ENCODE results near the gene MASTL. TPM values are rescaled to one million over a fixed set of nuclear protein-coding genes. Genes with fewer than 3 reads are reported as not detected.

MASTL gene
- total RNA-seq (10 to 100 TPM; 22.6 to 22.8 TPM), polyA plus RNA-seq (3.4 TPM)

DNA sequence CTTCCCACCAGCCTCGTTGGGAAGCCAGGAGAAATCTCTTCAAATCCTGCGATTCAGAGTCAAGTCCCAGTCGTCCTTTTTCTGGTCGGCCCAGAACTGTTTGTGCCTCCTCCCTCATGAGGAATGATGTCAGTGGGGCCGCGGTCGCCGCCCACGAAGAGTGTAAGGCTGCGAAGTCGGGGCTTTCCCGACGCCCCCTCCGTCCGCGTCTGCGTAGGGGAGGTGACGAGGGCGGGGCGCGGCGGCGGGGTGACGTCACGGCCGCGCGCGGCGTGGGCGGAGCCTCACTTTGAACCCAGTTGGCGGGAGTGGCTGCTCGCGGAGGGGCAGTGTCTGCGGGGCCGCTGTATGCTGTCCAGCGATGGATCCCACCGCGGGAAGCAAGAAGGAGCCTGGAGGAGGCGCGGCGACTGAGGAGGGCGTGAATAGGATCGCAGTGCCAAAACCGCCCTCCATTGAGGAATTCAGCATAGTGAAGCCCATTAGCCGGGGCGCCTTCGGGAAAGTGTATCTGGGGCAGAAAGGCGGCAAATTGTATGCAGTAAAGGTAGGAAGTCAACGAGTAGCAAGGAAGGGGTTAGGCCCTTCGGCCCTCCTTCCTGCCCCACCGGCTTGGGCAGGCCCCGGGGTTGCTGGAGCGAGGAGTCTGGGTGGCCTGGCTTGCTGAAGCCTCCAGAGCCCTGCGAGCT is at the start of gene MASTL:
MASTL (plus strand) TSS at position 287 of the 689 bp plus-strand sequence; CDS start at position 362, 75 bp downstream.
- peaks cover 0 to 9% of the 10 kb centered on the region in 2 donors for H3K27me3 Mint-ChIP-seq
- no peaks in the 10 kb centered on the region for H3K27me3 ChIP-seq (ENCODE audit: insufficient read depth, low read length, poor library complexity, severe bottlenecking)
- ChIA-PET CTCF (interaction anchor here (0.6 to 2.1 kb wide), 9 partner anchors 9 to 687 kb away, joined by 3 to 7 read pairs (median 4); partner anchors contain the start of gene ACBD5), POLR2A (interaction anchor here (1.2 to 3.2 kb wide), 7 partner anchors 9 to 1377 kb away, joined by 3 to 33 read pairs (median 12); partner anchors contain the start of genes ACBD5 and RAB18)
- H3K27ac ChIP-seq (ENCODE audit: low read depth, low read length): peak within 1 kb of the TSS; percentile 99
- H3K9me3 Mint-ChIP-seq: peaks cover 0 to 3% (median 0%) of the 10 kb centered on the region in 5 donors
- peaks cover 3 to 56% (median 9%) of the 10 kb centered on the region in 3 donors for H3K36me3 Mint-ChIP-seq
- peak within 1 kb of the TSS; percentile 97 for H3K4me3 ChIP-seq (ENCODE audit: low read length)
- peaks cover 43 to 66% (median 62%) of the 10 kb centered on the region in 3 donors for H3K4me1 Mint-ChIP-seq
- peaks cover 5% of the 10 kb centered on the region for H3K36me3 ChIP-seq (ENCODE audit: insufficient read depth, low read length)
- no peaks in the 10 kb centered on the region for H3K9me3 ChIP-seq (ENCODE audit: low read length)
- DNase-seq: peak; percentile 93 to 98 (median 95)
- peak within 1 kb of the TSS; percentile 97 to 100 (median 99) for H3K4me3 Mint-ChIP-seq
- peak within 1 kb of the TSS; percentile 99 to 100 (median 100) for H3K27ac Mint-ChIP-seq
- peaks cover 31% of the 10 kb centered on the region for H3K4me1 ChIP-seq (ENCODE audit: insufficient read depth, low read length)

DNA sequence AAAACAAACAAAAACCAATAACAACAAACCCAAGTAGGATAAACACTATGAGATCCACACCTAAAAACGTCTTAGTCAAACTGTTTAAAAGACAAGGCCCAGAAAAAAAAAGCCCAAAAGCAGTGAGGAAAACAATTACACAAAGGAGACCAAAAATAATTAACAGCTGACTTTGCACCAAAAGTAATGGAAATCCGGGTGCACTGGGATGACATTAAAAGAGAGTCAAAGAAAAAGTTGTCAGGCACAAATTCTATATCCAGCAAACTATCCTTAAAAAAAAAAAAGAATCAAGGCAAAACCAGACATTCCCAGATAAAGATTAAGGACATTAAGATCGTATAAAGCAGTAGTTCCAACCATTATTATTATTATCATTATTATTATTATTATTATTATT is 47.0 kb upstream of the MASTL start:
- Histone ChIP-seq H3K36me3 (ENCODE audit: insufficient read depth, low read length) (peaks cover 16% of the 10 kb centered on the region), H3K4me3 (ENCODE audit: low read length) (no peak overlapping the region), H3K27ac (ENCODE audit: low read depth, low read length) (no peak overlapping the region), H3K27me3 (ENCODE audit: insufficient read depth, low read length, poor library complexity, severe bottlenecking) (no peaks in the 10 kb centered on the region), H3K4me1 (ENCODE audit: insufficient read depth, low read length) (peaks cover 9% of the 10 kb centered on the region), H3K9me3 (ENCODE audit: low read length) (no peaks in the 10 kb centered on the region)
- Mint-ChIP-seq H3K27me3 (no peaks in the 10 kb centered on the region), H3K4me3 (no peak overlapping the region), H3K27ac (no peak overlapping the region), H3K9me3 (no peaks in the 10 kb centered on the region), H3K36me3 (peaks cover 9 to 36% (median 15%) of the 10 kb centered on the region in 3 donors), H3K4me1 (peaks cover 13 to 20% (median 14%) of the 10 kb centered on the region in 3 donors)
- POLR2A ChIA-PET: no interaction called here
- no peak for DNase-seq
- CTCF ChIA-PET: no interaction called here

DNA sequence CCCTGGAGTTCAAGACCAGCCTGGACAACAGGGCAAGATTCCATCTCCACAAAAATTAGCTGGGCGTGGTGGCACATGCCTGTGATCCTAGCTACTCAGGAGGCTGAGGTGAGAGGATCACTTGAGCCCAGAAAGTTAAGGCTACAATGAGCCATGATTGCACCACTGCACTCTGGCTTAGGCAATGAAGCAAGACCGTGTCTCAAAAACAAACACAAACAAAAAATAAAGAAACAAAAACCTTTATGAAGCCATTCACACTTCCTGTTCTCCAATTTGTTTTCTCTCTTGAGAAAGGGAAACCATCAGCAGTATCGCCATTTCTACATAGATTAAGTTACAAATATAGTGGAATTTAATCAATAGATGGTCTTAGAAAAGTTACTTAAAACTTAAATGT is 20.8 kb upstream of the MASTL start:
- POLR2A ChIA-PET: interaction anchor here (1.4 kb wide), 1 partner anchor 20 kb away, joined by 4 read pairs; the partner anchor contains the start of gene YME1L1
- H3K4me3 Mint-ChIP-seq: no peak overlapping the region
- H3K36me3 Mint-ChIP-seq: peaks cover 5 to 74% (median 29%) of the 10 kb centered on the region in 3 donors
- no peaks in the 10 kb centered on the region for H3K9me3 Mint-ChIP-seq
- Histone ChIP-seq H3K27me3 (ENCODE audit: insufficient read depth, low read length, poor library complexity, severe bottlenecking) (no peaks in the 10 kb centered on the region), H3K4me3 (ENCODE audit: low read length) (no peak overlapping the region), H3K36me3 (ENCODE audit: insufficient read depth, low read length) (peaks cover 53% of the 10 kb centered on the region), H3K27ac (ENCODE audit: low read depth, low read length) (no peak overlapping the region), H3K9me3 (ENCODE audit: low read length) (no peaks in the 10 kb centered on the region), H3K4me1 (ENCODE audit: insufficient read depth, low read length) (no peaks in the 10 kb centered on the region)
- H3K4me1 Mint-ChIP-seq: peaks cover 6 to 21% (median 14%) of the 10 kb centered on the region in 3 donors
- peak overlapping the region in 1 of 8 donors; percentile 20 for H3K27ac Mint-ChIP-seq
- no peak for DNase-seq
- H3K27me3 Mint-ChIP-seq: no peaks in the 10 kb centered on the region
- CTCF ChIA-PET: no interaction called here

DNA sequence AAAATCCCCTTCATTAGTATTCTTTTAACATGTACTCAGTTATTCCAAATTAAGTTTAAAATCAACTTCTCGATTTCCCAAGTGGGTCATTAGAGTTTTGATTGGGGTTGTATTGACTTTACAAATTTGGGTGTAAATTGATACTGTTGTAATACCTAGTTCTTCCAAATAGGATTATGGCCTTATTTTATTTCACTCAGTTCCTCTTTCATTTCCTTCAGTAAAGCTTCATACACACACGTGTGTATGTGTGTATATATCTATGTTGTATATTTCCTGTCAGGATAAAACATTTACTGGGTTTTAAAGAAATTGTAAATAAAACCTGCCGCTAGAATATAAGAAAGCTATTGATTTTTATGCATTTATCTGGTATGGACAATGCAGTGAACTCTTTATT is 16.9 kb upstream of the MASTL start:
- Mint-ChIP-seq H3K4me1 (peaks cover 2 to 6% (median 3%) of the 10 kb centered on the region in 3 donors), H3K27ac (peak overlapping the region in 1 of 8 donors; percentile 12), H3K36me3 (peaks cover under 1 to 68% (median 18%) of the 10 kb centered on the region in 3 donors), H3K9me3 (no peaks in the 10 kb centered on the region), H3K4me3 (no peak overlapping the region), H3K27me3 (peaks cover 0 to under 1% of the 10 kb centered on the region in 2 donors)
- no peak overlapping the region for H3K27ac ChIP-seq (ENCODE audit: low read depth, low read length)
- no peak overlapping the region for H3K4me3 ChIP-seq (ENCODE audit: low read length)
- no peaks in the 10 kb centered on the region for H3K4me1 ChIP-seq (ENCODE audit: insufficient read depth, low read length)
- H3K27me3 ChIP-seq (ENCODE audit: insufficient read depth, low read length, poor library complexity, severe bottlenecking): no peaks in the 10 kb centered on the region
- POLR2A ChIA-PET: no interaction called here
- DNase-seq: no peak
- CTCF ChIA-PET: no interaction called here
- H3K9me3 ChIP-seq (ENCODE audit: low read length): no peaks in the 10 kb centered on the region
- H3K36me3 ChIP-seq (ENCODE audit: insufficient read depth, low read length): peaks cover 51% of the 10 kb centered on the region

DNA sequence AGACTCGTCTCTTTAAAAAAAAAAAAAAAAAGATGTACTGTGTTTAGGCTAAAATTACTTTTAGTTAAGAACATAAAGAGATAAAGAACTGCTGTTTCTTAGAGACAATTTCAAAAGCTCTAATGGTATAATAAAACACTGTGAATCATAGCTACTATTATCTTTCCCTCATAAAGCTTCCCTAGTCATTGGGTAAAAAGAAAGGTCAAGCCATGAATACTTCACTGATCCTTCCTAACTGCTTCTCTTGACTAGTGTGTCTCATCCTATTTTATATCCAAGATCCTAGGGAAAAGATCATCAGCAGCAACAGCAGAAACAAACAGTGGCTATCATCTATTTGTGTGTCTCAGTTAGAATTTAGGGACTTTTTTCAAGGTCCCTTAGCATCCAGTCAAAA is 11.5 kb upstream of the MASTL start:
- Mint-ChIP-seq H3K36me3 (peaks cover 0 to 79% (median 12%) of the 10 kb centered on the region in 3 donors), H3K27ac (peak overlapping the region in 1 of 8 donors; percentile 22), H3K4me1 (peaks cover 20 to 32% (median 22%) of the 10 kb centered on the region in 3 donors), H3K4me3 (no peak overlapping the region), H3K9me3 (no peaks in the 10 kb centered on the region), H3K27me3 (peaks cover 0 to 1% of the 10 kb centered on the region in 2 donors)
- Histone ChIP-seq H3K4me3 (ENCODE audit: low read length) (no peak overlapping the region), H3K36me3 (ENCODE audit: insufficient read depth, low read length) (peaks cover 42% of the 10 kb centered on the region), H3K27me3 (ENCODE audit: insufficient read depth, low read length, poor library complexity, severe bottlenecking) (no peaks in the 10 kb centered on the region), H3K4me1 (ENCODE audit: insufficient read depth, low read length) (no peaks in the 10 kb centered on the region), H3K27ac (ENCODE audit: low read depth, low read length) (no peak overlapping the region), H3K9me3 (ENCODE audit: low read length) (no peaks in the 10 kb centered on the region)
- no peak for DNase-seq
- ChIA-PET CTCF (interaction anchor here (0.9 to 1.1 kb wide), 3 partner anchors 24 to 80 kb away, joined by 3 to 5 read pairs (median 4); no protein-coding TSS in a partner anchor), POLR2A (interaction anchor here (0.6 kb wide), 1 partner anchor 8 kb away, joined by 3 read pairs; no protein-coding TSS in a partner anchor)

DNA sequence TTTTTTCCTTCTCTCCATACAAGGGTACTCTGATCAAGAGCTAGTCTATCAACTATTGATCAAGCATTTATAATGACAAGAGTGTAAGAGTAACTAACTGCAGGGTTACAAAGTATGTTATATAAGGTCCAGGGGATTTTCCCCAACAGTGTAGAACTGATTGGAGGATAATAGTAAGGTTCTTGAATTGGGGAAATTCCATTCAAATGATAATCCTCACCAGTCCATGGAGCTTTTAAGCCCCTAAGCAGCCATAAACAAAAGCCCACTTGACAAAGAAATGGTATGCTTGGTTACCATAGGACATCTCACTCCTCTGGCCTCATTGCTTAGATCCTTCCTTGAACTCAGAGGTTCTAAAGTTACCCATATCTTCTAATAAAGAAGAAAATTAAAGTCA is 9.2 kb upstream of the MASTL start:
- H3K27me3 ChIP-seq (ENCODE audit: insufficient read depth, low read length, poor library complexity, severe bottlenecking): no peaks in the 10 kb centered on the region
- peaks cover 0 to 1% of the 10 kb centered on the region in 2 donors for H3K27me3 Mint-ChIP-seq
- ChIA-PET POLR2A (interaction anchor here (1.2 kb wide), 1 partner anchor 9 kb away, joined by 4 read pairs; the partner anchor contains the start of genes MASTL and YME1L1), CTCF (interaction anchor here (0.6 to 1.2 kb wide), 2 partner anchors 8 to 396 kb away, joined by 3 to 4 read pairs; partner anchors contain the start of gene YME1L1)
- peaks cover 31 to 46% (median 35%) of the 10 kb centered on the region in 3 donors for H3K4me1 Mint-ChIP-seq
- no peak overlapping the region for H3K27ac ChIP-seq (ENCODE audit: low read depth, low read length)
- no peaks in the 10 kb centered on the region for H3K9me3 Mint-ChIP-seq
- no peak for DNase-seq
- H3K4me1 ChIP-seq (ENCODE audit: insufficient read depth, low read length): peaks cover 8% of the 10 kb centered on the region
- no peaks in the 10 kb centered on the region for H3K9me3 ChIP-seq (ENCODE audit: low read length)
- H3K36me3 Mint-ChIP-seq: peaks cover 0 to 79% (median 12%) of the 10 kb centered on the region in 3 donors
- peaks cover 32% of the 10 kb centered on the region for H3K36me3 ChIP-seq (ENCODE audit: insufficient read depth, low read length)
- peak overlapping the region in 3 of 8 donors; percentile 17 to 40 (median 17) for H3K27ac Mint-ChIP-seq
- H3K4me3 Mint-ChIP-seq: peak overlapping the region in 1 of 7 donors; percentile 16
- H3K4me3 ChIP-seq (ENCODE audit: low read length): no peak overlapping the region

DNA sequence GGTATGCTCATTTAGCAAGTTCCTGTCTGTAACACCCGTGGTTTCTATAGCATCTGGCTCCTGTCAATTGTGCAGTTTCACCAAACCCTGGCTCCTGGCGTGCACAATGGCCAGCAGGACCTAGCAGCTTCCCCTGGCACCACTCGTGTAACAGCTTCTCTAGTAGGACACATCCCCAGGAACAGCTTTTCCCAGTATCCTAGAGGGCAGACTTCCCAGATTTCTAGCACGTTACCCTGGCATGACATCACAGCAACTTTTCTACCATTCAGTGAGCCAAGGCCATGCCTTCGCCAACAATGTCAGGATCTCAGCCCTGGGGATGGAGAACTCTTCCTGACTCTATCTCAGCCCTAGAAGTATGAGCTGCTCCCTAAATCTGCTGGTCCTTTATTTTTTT is 7.5 kb upstream of the MASTL start:
- no peak overlapping the region for H3K4me3 ChIP-seq (ENCODE audit: low read length)
- no peak overlapping the region for H3K27ac ChIP-seq (ENCODE audit: low read depth, low read length)
- DNase-seq: no peak
- Mint-ChIP-seq H3K27me3 (peaks cover 0 to 1% of the 10 kb centered on the region in 2 donors), H3K36me3 (peaks cover 0 to 78% (median 11%) of the 10 kb centered on the region in 3 donors), H3K4me1 (peaks cover 39 to 62% (median 52%) of the 10 kb centered on the region in 3 donors), H3K27ac (peak overlapping the region in 2 of 8 donors; percentile 58 to 72), H3K4me3 (no peak overlapping the region), H3K9me3 (no peaks in the 10 kb centered on the region)
- peaks cover 20% of the 10 kb centered on the region for H3K4me1 ChIP-seq (ENCODE audit: insufficient read depth, low read length)
- no peaks in the 10 kb centered on the region for H3K27me3 ChIP-seq (ENCODE audit: insufficient read depth, low read length, poor library complexity, severe bottlenecking)
- ChIA-PET CTCF (no interaction called here), POLR2A (no interaction called here)
- no peaks in the 10 kb centered on the region for H3K9me3 ChIP-seq (ENCODE audit: low read length)
- H3K36me3 ChIP-seq (ENCODE audit: insufficient read depth, low read length): peaks cover 22% of the 10 kb centered on the region

DNA sequence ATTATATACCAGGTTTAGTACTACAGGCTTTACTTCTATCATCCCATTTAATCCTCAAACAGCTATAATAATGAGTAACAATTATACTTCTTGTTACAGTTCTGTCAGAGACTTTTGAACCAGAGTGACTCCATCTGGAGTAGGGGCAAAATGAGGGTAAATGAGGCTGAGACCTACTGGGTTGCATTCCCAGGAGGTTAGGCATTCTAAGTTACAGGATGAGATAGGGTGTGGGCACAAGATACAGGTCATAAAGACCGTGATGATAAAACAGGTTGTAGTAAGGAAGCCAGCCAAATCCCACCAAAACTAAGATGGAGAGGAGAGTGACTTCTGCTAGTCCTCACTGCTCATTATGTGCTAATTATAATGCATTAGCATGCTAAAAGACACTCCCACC is 4.9 kb upstream of the MASTL start:
- peaks cover 3 to 75% (median 5%) of the 10 kb centered on the region in 3 donors for H3K36me3 Mint-ChIP-seq
- H3K27ac Mint-ChIP-seq: peak overlapping the region in 6 of 8 donors; percentile 28 to 86 (median 72)
- Histone ChIP-seq H3K4me1 (ENCODE audit: insufficient read depth, low read length) (peaks cover 28% of the 10 kb centered on the region), H3K27ac (ENCODE audit: low read depth, low read length) (no peak overlapping the region), H3K9me3 (ENCODE audit: low read length) (no peaks in the 10 kb centered on the region), H3K27me3 (ENCODE audit: insufficient read depth, low read length, poor library complexity, severe bottlenecking) (no peaks in the 10 kb centered on the region), H3K4me3 (ENCODE audit: low read length) (no peak overlapping the region), H3K36me3 (ENCODE audit: insufficient read depth, low read length) (peaks cover 11% of the 10 kb centered on the region)
- POLR2A ChIA-PET: interaction anchor here (0.6 to 0.7 kb wide), 2 partner anchors 32 to 137 kb away, joined by 3 to 7 read pairs; no protein-coding TSS in a partner anchor
- peak overlapping the region in 6 of 7 donors; percentile 7 to 73 (median 46) for H3K4me3 Mint-ChIP-seq
- H3K9me3 Mint-ChIP-seq: peaks cover 0 to 3% (median 0%) of the 10 kb centered on the region in 5 donors
- peaks cover 0 to 5% of the 10 kb centered on the region in 2 donors for H3K27me3 Mint-ChIP-seq
- peaks cover 50 to 76% (median 64%) of the 10 kb centered on the region in 3 donors for H3K4me1 Mint-ChIP-seq
- no peak for DNase-seq
- CTCF ChIA-PET: no interaction called here

All from CD8-positive, alpha-beta memory T cell (primary cell).